Left forelimb (tissue), 1 donor: ENCODE data around the gene FADS1.

Experiments
- DNase-seq: peaks from one replicate; pipeline ENCODE4 v3.0.0-alpha.2; 2018; ENCODE audit warnings: low spot score

FADS1 gene

GRCh38 chr11:61795459-61795858 is 21.3 kb downstream of the FADS1 start:
- DNase-seq: no peak

DNA sequence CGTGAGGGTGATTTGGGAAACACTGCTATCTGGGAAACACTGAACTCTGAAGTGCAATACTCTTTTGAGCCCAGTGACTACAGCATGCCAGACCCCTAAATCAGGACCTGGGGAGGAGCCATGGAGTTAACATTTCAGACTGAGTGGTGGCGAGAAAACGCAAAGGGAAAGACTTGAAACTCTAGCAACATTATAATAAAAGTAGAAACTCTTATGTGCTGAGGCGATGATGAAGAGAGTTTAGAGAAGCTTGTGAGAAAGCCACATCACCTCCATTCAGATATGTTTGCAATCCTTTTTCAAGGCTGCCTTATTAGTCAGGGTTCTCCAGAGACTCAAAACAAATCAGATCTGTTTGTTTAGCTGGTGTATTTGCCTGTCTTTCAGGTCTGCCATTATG is 22.2 kb downstream of the FADS1 start:
- DNase-seq: no peak

DNA sequence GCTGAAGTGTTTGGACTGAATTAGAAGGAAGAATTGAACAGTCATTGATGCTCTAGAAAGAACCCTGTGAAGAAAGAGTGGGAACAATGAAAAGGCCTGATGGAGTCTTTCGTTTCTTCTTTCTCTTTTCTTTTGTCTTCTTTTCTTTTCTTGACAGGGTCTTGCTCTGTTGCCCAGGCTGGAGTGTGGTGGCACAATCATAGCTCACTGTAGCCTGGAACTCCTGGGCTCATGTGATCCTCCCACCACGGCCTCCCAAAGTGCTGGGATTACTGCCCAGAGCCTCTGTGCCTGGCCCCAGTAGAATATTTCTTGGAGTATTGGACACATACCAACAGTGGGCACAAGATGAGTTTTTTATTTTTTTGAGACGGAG is 23.0 kb downstream of the FADS1 start:
- DNase-seq: no peak

- DNase-seq: no peak
Measured at GRCh38 chr11:61793083-61793828, 23.5 kb downstream of the FADS1 start.

- DNase-seq: peak; percentile 96
Measured at GRCh38 chr11:61792310-61793082, 24.3 kb downstream of the FADS1 start, which contains the start of the genes FEN1 and TMEM258. FEN1 (plus strand) TSS chr11:61792911; CDS start chr11:61795362, 2,451 bp downstream. TMEM258 (minus strand) TSS chr11:61792599; CDS start chr11:61792558, 41 bp downstream.

DNA sequence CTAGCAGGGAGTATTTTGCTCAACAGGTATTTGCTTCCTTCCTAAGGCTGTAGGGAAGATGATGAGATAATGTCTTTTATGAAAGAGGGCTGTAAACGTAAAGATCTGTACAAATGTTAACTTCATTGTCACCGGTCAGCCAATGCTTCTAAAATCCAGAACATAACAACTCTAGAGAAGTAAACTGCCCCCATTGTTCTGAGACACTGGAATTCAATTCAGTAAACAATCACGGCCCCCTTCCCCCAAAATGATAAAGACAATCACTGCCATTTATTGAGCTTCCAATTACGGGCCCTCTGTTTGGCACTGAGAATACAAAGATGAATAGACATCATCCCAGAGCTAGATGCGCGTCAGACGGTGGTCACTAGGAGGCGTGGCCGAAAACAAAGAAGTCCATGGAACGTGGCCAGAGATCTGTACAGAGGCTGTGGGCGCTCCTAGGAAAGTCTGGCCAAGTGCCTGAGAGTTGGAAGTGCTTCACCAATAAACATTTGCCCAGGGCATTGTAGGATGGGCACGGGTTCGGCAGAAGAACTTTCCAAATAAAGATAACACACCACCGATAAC is 25.0 kb downstream of the FADS1 start:
- peak; percentile 78 for DNase-seq

DNA sequence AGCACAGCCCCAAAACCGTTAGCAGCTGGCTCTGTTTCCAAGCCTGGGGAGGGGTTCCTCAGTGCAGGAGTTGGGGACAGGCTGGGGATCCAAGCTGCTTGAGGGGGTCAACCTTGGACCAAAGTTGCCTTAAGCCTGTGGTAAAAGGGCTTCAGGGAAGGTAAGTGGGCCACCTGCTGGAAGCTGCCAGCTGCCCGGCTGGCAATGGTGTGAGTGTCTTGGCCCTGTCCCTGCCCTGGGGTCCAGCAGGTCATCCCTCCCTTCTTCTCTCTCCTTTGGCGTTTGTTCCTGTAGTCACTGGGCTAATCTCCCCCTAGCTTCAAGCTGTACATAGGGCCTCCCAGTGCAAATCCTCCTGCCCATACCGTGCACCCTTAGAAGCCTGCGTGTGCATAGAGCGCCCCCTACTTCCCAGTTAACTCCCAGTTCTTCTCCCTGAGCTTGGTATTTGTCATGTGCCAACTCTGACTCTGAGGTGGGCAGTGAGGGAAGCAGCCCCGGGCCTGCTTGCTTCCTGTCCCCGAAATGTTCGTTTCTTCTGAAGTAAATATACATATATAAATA is 28.8 kb downstream of the FADS1 start:
- no peak for DNase-seq

- DNase-seq: no peak
Measured at GRCh38 chr11:61785837-61786402, 30.9 kb downstream of the FADS1 start.

DNA sequence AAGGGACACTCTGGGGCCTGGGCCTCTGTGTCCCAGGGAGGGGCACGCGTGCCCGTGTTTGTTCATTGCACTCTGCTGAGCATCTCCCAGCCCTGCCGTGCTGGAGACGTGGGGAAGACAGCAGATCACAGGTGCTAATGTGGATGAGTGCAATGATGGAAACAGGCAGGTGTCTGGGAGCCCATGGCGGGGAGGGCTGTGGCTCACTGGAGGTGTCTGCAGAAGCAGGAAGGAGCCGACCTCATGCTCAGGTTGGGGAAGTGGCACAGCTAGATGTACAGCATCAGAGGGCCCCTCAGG is 32.3 kb downstream of the FADS1 start:
- DNase-seq: no peak

- DNase-seq: no peak
Measured at GRCh38 chr11:61783717-61784505, 32.9 kb downstream of the FADS1 start.

DNA sequence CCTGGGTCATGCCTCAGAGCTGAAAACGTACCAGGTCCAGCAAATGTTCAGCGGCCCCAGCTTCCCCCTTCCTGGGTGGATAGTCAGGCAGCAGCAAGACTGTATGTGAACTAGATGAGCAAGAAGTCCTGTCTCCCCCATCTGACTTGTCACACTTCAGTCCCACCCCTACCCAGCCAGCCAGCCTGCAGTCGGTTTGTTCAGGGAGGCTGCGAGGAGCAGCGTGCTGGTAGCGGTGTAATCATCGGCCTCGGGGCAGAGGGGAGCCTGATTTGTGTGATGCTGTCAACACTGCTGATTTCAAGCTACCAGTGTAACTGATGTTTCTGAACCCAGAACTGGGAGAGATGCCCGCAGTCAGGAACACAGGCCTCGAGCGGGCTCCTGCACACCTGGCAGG is 34.0 kb downstream of the FADS1 start:
- DNase-seq: no peak

DNA sequence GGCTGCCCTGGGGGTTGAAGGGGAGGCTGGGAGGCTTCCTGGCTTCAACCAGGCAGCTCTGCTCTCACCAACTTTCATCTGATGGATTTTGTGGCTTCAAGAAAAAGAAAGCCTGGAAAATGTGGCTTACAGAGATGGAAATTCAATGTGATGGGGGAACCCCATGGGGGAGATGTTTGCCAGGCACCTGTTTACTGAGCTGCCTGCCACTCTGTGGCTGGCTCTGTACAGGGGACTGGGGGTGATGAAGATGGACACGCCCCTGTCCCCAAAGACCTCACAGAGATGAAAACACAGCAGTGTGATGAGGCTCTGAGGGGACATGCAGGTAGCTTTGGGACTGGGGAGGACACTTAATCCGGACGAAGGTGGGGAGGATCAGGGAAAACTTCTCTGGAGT is 34.5 kb downstream of the FADS1 start:
- DNase-seq: no peak

DNA sequence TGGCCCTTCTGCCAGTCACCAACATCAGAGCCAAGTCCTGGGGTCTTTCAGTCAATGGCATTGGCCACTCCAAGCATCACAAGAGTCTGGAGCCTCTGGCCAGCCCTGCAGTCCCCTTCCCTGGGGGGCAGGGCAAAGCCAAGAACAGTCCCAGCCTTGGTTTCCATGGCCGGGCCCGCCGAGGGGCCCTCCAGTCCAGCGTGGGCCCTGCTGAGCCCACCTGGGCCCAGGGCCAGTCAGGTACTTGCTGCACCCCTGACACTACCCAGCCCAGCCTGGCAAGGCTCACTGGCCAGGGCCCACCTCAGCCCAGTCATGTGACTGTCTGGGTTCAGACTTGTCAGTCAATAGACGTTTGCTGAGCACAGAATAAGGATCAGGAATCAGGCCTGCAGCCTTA is 35.2 kb downstream of the FADS1 start:
- no peak for DNase-seq

GRCh38 chr11:61780581-61781162 is 36.1 kb downstream of the FADS1 start:
- no peak for DNase-seq

DNA sequence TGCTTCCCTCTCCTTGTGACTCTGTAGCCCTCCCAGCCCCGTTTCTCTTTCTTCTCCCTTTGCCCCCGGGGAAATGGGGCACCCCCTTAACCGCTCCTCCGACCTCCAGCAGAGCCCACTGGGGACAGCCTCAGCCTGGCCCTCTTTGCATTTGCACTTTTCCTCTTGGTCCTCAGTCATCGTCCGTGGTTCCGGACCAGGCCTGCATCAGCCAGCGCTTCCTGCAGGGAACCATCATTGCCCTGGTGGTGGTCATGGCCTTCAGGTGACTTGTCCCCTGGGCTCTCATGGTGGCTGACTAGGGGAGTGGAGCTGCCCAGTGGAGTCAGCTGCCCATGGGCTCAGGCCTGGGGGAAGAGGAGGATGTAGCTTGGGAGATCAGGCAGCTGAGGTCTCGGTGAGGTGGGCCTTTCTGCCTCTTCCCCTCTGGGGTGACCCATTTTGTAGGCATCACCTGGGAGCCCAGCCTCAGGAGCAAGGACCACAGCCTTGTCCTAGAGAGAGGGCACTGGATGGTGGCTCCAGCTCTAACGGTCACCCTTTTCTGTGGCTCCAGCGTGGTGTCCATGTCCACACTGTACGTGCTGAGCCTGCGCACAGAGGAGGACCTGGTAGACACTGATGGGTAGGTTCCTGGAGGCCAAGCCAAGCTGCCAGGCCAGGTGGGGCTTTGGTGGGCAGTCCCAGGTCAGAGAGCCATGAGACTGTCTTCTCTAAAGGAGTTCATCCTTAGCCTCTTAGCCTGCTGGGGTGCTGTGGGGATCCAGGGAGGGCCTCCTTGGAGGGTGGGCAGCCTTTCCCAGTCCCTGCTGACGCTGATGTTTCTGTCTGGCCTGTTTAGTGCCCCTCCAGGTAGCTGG is 36.9 kb downstream of the FADS1 start:
- DNase-seq: no peak

DNA sequence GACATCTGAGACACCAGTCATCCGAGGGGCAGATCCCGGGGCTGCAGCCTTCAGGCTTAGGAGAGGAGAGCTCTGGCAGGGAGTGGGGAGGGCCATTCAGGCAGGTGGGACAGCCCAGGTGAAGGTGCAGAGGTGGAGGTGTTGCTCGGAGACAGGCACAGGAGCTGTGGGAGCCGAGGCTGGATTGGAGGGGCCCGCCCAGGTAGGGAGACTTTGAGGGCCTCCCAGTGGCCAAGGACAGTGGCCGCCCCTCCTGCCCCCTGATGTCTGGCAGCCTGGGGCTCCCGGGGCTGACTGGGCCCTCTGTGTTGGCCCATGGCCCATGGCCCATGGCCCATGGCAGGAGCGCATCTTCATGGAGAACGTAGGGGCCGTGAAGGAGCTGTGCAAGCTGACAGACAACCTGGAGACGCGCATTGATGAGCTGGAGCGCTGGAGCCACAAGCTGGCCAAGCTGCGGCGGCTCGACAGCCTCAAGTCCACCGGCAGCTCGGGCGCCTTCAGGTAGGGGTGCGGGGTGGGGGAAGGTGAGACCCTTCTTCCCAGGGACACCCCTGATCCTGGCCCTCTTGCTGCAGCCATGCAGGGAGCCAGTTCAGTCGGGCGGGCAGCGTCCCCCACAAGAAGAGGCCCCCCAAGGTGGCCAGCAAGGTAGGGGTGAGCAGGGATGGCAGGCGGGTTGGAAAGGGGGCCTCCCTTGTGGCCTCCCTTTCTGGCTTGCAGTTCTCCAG is 37.7 kb downstream of the FADS1 start:
- DNase-seq: no peak

DNA sequence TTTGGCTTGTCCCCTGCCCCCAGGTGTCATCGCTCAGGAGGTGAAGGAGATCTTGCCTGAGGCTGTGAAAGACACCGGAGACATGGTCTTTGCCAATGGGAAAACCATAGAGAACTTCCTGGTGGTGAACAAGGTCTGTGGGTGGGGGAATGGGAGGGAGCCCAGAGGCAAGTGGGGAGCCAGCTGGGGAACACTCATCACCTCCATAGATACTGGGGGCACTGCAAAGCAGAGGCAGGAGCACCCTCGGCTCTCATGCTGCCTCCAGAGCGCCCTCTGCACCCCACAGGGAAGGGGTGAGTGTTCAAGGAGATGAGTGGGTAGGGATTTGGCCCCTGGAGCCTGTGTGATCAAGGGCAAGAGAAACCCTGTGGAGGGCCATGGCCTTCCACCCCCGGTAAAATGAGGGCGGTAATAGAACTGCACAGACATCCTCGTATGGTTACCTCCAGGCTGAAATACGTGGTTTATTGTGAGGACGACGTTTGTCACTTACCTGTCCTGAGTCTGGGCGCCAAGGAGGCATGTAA is 38.4 kb downstream of the FADS1 start:
- no peak for DNase-seq

- DNase-seq: no peak
Measured at GRCh38 chr11:61777234-61778090, 39.3 kb downstream of the FADS1 start.
